ENCODE measurements around the gene TPGS2. TPM values are rescaled to one million over a fixed set of nuclear protein-coding genes. Genes with fewer than 3 reads are reported as not detected.

Gene TPGS2
- total and polyA plus RNA-seq, 2 of the 8 experiments (the other 6 are each of a cell fraction or from before 2014, with no cell fraction given), result 151 to 273 TPM

DNA sequence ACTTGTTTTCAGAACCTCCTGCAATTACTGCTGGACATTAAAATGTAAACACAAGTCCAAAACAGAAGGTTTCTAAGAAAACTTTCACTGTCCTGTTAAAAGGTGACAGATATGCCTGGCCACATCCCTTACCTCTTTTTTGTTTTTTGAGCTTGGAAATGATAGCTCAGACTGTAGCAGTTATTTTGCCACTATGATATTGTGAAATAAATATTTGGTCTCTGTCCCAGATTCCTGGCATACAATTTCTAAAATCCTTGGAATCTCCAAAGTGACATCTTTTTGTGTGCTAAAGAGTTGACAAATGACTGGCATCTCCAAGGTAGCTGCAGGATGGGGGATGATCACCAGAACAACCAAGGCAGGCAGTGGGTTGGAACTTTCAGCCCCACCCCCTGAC, 16.8 kb downstream of the TPGS2 start:
- Histone ChIP-seq H3K79me1 (ENCODE audit: low read depth, low read length) (no peaks in the 10 kb centered on the region; the same call in 1 of the 2 replicates), H3K23ac (ENCODE audit: insufficient read length) (no peak overlapping the region), H2BK5ac (ENCODE audit: low read depth, low read length) (no peak overlapping the region), H4K8ac (ENCODE audit: extremely low read depth, insufficient read depth, low read length) (no peak overlapping the region), H2BK15ac (ENCODE audit: low read length) (no peak overlapping the region), H2BK20ac (ENCODE audit: low read length) (no peak overlapping the region), H3K14ac (ENCODE audit: insufficient read length) (no peak overlapping the region), H3K4ac (replicated peaks; ENCODE audit: insufficient read length, low read depth, low read length) (no peak overlapping the region), H4K91ac (replicated peaks; ENCODE audit: insufficient read length, low read length) (no peak overlapping the region), H2AFZ (ENCODE audit: low read length) (no peak overlapping the region), H3K56ac (replicated peaks; ENCODE audit: insufficient read length, low read depth, low read length) (no peak overlapping the region), H3K79me2 (ENCODE audit: control insufficient read depth in 1 of 2, insufficient read depth in 2 of 2, low read length in 2 of 2) (no peaks in the 10 kb centered on the region), H2AK5ac (ENCODE audit: low read depth, low read length) (no peak overlapping the region), H3K9ac (replicated peaks in 1 of 4; ENCODE audit: extremely low read depth in 1 of 4, low read depth in 3 of 4, low read length in 3 of 4) (no peak overlapping the region), H3K4me3 (ENCODE audit: extremely low read depth in 1 of 4, insufficient read depth in 2 of 4, low read depth in 3 of 4, low read length in 4 of 4) (no peak overlapping the region), H3K27ac (ENCODE audit: low read depth, low read length) (no peak overlapping the region), H3K23me2 (ENCODE audit: low read depth, low read length) (no peaks in the 10 kb centered on the region), H3K18ac (ENCODE audit: extremely low read depth, low read length) (no peak overlapping the region), H4K20me1 (replicated peaks in 1 of 2; ENCODE audit: control insufficient read depth in 1 of 2, insufficient read depth in 2 of 2, low read length in 2 of 2) (peaks cover 2 to 8% of the 10 kb centered on the region in 2 experiments), H2BK12ac (ENCODE audit: low read depth, low read length) (no peak overlapping the region), H3K27me3 (replicated peaks in 1 of 4; ENCODE audit: control insufficient read depth in 3 of 4, extremely low read depth in 1 of 4, insufficient read depth in 3 of 4, low read length in 3 of 4) (no peaks in the 10 kb centered on the region), H3K9me3 (ENCODE audit: insufficient read depth in 2 of 2, low read depth in 1 of 2, low read length in 1 of 2) (no peaks in the 10 kb centered on the region), H4K5ac (ENCODE audit: insufficient read length, low read depth, low read length) (no peak overlapping the region), H2BK120ac (replicated peaks; ENCODE audit: low read depth, low read length) (no peak overlapping the region), H3K4me1 (replicated peaks in 1 of 4; ENCODE audit: control insufficient read depth in 3 of 4, insufficient read depth in 4 of 4, low read length in 3 of 4) (no peaks in the 10 kb centered on the region), H3K4me2 (ENCODE audit: insufficient read depth in 1 of 2, low read depth in 2 of 2, low read length in 2 of 2) (no peak overlapping the region), H3K36me3 (ENCODE audit: control insufficient read depth in 2 of 4, insufficient read depth in 4 of 4, low read length in 3 of 4) (peaks cover 2 to 35% (median 15%) of the 10 kb centered on the region in 4 experiments)
- CTCF ChIA-PET (ENCODE audit: partially characterized antibody), result interaction anchor here (1.1 to 3.7 kb wide), 8 partner anchors 10 to 124 kb away, joined by 3 to 17 read pairs (median 5); partner anchors contain the start of genes KIAA1328 and TPGS2
- no peak for DNase-seq (ENCODE audit: low read depth in 1 of 2, low spot score in 2 of 2)
- no peak for FAIRE-seq
- POLR2A ChIA-PET (ENCODE audit: partially characterized antibody), result interaction anchor here (0.6 kb wide), 1 partner anchor 460 kb away, joined by 3 read pairs; no protein-coding TSS in a partner anchor
- TF ChIP-seq SIN3A (conservative IDR thresholded peaks at IDR 0.05 in 1 of 2, IDR thresholded peaks at IDR 0.05 in 1 of 2; ENCODE audit: low read depth in 1 of 2, low read length in 2 of 2) (no peak), RAD21 (IDR thresholded peaks at IDR 0.05 in 1 of 2, conservative IDR thresholded peaks at IDR 0.05 in 1 of 2; ENCODE audit: low read depth in 2 of 2, low read length in 2 of 2) (no peak)

Data from H1 (cell line).